BJ (cell line): ENCODE measurements around the gene CELF1. TPM values are rescaled to one million over a fixed set of nuclear protein-coding genes. Genes with fewer than 3 reads are reported as not detected.

Source experiments
- CTCF ChIA-PET: fragments of 350-600 bp; formaldehyde crosslinking; extraction: SDS; loops from one replicate; lab custom pipeline; 2021; ENCODE audit warnings: antibody characterized with exemption, inconsistent platforms; lab: Yijun Ruan, JAX
- POLR2A ChIA-PET: fragments of 300-600 bp; sonication (Branson Sonifier 250); formaldehyde crosslinking; extraction: SDS; loops from one replicate; lab custom pipeline; 2021; ENCODE audit warnings: antibody characterized with exemption; lab: Charles Lee
- DNase-seq: peaks from one replicate; pipeline ENCODE4 v3.0.0-alpha.2; 2011; ENCODE audit warnings: low read depth
- H3K27me3 ChIP-seq: 2 replicates; pipeline ENCODE4 v1.6.0; 2011; ENCODE audit warnings: low read length; ENCODE audit not compliant: control insufficient read depth, insufficient read depth
- H3K36me3 ChIP-seq: 2 replicates; pipeline ENCODE4 v1.5.1; 2011; ENCODE audit warnings: low read length; ENCODE audit not compliant: control insufficient read depth, insufficient read depth
- H3K4me3 ChIP-seq: 2 replicates; pipeline ENCODE4 v1.5.1; 2011; ENCODE audit warnings: low read depth, mild to moderate bottlenecking, control low read depth, low read length
- CTCF ChIP-seq: IDR thresholded peaks from 2 replicates; pipeline ENCODE4 v1.5.1; 2011; ENCODE audit warnings: low read depth, mild to moderate bottlenecking, control low read depth, inconsistent platforms, low read length, moderate library complexity; ENCODE audit not compliant: insufficient read depth
- polyA plus RNA-seq: library from polyadenylated mRNA; depleted of rRNA; stranded (reverse); fragments of >200 nt; gene quantifications from 2 replicates; pipeline ENCODE4 v1.2.3, GENCODE V29; 2011

CELF1 gene
- polyA plus RNA-seq, 1 experiment: 73.5 TPM

DNA sequence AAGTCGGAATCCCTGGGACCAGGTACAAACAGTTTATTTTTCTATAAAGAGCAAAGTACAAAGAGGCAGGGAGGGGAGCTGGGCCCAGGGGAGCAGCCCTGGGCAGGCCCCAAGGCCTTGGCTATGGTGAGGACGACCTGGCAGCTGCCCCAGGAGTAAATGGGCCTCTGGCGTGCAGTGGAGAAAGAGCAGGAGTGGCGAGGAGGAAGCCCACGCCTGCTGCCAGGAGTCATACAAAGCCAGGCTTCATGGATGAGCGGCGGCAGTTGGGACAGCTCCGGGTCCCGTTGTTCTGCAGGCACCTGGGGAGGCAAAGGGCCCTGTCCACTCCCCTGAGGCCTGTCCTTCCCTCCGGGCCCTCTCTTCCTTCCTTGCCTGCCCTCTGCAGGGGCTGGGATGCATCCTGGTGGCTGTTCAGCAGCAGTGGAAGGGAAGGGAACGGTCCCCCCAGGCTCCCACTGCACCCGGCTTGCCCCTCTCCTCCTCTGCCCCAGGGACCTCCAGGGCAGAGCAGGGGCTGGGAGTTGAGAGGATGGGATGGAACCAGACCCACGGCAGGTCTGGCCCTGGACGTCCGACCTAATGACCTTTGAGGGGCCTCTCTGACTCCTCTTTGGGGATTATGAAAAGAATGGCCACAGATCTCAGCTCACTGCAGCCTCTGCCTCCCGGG, 115.0 kb downstream of the CELF1 start:
- ChIA-PET POLR2A (no interaction called here), CTCF (interaction anchor here (0.9 kb wide), 1 partner anchor 19 kb away, joined by 3 read pairs; no protein-coding TSS in a partner anchor)
- DNase-seq: no peak
- Histone ChIP-seq H3K27me3 (no peaks in the 10 kb centered on the region), H3K36me3 (no peaks in the 10 kb centered on the region), H3K4me3 (no peak overlapping the region)
- TF ChIP-seq CTCF: no peak

DNA sequence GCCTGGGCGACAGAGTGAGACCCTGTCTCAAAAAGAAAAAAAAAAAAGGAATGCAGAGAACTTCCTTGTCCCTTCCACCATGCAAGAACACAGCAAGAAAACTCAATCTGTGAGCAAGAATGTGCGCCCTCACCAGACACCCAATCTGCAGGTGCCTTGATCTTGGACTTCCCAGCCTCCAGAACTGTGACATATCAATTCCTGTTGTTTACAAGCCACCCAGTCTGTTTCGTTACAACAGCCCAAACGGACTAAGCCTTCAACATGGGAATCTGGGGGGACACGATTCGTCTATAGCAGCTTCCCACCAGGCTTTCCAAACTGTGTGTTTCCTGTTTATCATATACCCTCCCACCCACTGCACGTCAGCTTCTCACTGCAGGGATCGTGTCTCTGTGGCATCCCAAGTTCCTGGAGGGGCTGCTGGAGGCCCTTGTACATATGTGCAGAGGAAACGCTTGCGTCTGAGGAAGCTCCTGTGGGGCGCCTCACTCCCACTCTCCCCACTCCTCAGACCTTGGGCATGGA, 115.7 kb downstream of the CELF1 start:
- H3K36me3 ChIP-seq: no peaks in the 10 kb centered on the region
- ChIA-PET CTCF (interaction anchor here (0.9 to 1.8 kb wide), 2 partner anchors 16 to 20 kb away, joined by 3 to 9 read pairs; no protein-coding TSS in a partner anchor), POLR2A (no interaction called here)
- H3K4me3 ChIP-seq: no peak overlapping the region
- no peak for TF ChIP-seq CTCF
- no peaks in the 10 kb centered on the region for H3K27me3 ChIP-seq
- DNase-seq: no peak

- ChIA-PET POLR2A (no interaction called here), CTCF (interaction anchor here (1.8 kb wide), 1 partner anchor 16 kb away, joined by 9 read pairs; no protein-coding TSS in a partner anchor)
- no peak for DNase-seq
- no peak overlapping the region for H3K4me3 ChIP-seq
- TF ChIP-seq CTCF: no peak
- no peaks in the 10 kb centered on the region for H3K27me3 ChIP-seq
- H3K36me3 ChIP-seq: no peaks in the 10 kb centered on the region
Measured at GRCh38 chr11:47436726-47437125, 116.2 kb downstream of the CELF1 start.

- DNase-seq: no peak
- ChIA-PET POLR2A (no interaction called here), CTCF (interaction anchor here (1.8 kb wide), 1 partner anchor 18 kb away, joined by 9 read pairs; no protein-coding TSS in a partner anchor)
- H3K4me3 ChIP-seq: no peak overlapping the region
- H3K27me3 ChIP-seq: no peaks in the 10 kb centered on the region
- no peaks in the 10 kb centered on the region for H3K36me3 ChIP-seq
- TF ChIP-seq CTCF: no peak
Measured at GRCh38 chr11:47435687-47436086, 117.2 kb downstream of the CELF1 start.

GRCh38 chr11:47434011-47434786, 118.7 kb downstream of the CELF1 start:
- CTCF ChIA-PET: interaction anchor here (0.8 to 1.5 kb wide), 2 partner anchors 25 to 60 kb away, joined by 3 read pairs; partner anchors contain the start of gene SLC39A13
- POLR2A ChIA-PET: interaction anchor here (0.9 kb wide), 1 partner anchor 11 kb away, joined by 6 read pairs; no protein-coding TSS in a partner anchor

More at GRCh38 chr11:47434011-47434786, 118.7 kb downstream of the CELF1 start:
- H3K36me3 ChIP-seq: no peaks in the 10 kb centered on the region
- peak; percentile 54 for DNase-seq
- H3K27me3 ChIP-seq: no peaks in the 10 kb centered on the region
- TF ChIP-seq CTCF: no peak
- H3K4me3 ChIP-seq: no peak overlapping the region
